Measurements from ENCODE around the gene CDH4.

CDH4 gene

GRCh38 chr20:61594198-61594597, 342.1 kb downstream of the CDH4 start:
- Histone ChIP-seq H3K4me2 (ENCODE audit: insufficient read depth, low read length) (no peak overlapping the region), H3K27ac (ENCODE audit: low read length) (no peak overlapping the region), H3K9me3 (ENCODE audit: insufficient read depth, low read length, severe bottlenecking) (peaks cover 13% of the 10 kb centered on the region), H3K36me3 (ENCODE audit: insufficient read depth, low read length) (no peaks in the 10 kb centered on the region), H3K27me3 (ENCODE audit: insufficient read depth, low read length, poor library complexity) (no peaks in the 10 kb centered on the region), H3K4me1 (ENCODE audit: insufficient read depth, low read length) (no peaks in the 10 kb centered on the region), H2AFZ (ENCODE audit: low read depth, low read length) (no peak overlapping the region), H3K9ac (ENCODE audit: low read depth, low read length) (no peak overlapping the region), H4K20me1 (ENCODE audit: insufficient read depth, low read length) (no peaks in the 10 kb centered on the region), H3K79me2 (ENCODE audit: insufficient read depth, low read length) (no peaks in the 10 kb centered on the region), H3K4me3 (ENCODE audit: low read depth in 1 of 2, low read length in 2 of 2) (no peak overlapping the region)
- ATAC-seq (ENCODE audit: insufficient read depth, low read depth): no peak
- no peak for TF ChIP-seq CTCF (IDR thresholded peaks at IDR 0.05; ENCODE audit: borderline replicate concordance, extremely low read depth, low read length, poor library complexity, severe bottlenecking)
- TF ChIP-seq EZH2 (IDR thresholded peaks at IDR 0.05; ENCODE audit: borderline replicate concordance, low read depth, low read length, severe bottlenecking): no peak
- no peak for DNase-seq

- Histone ChIP-seq H3K27ac (ENCODE audit: low read length) (no peak overlapping the region), H3K9me3 (ENCODE audit: insufficient read depth, low read length, severe bottlenecking) (peaks cover 13% of the 10 kb centered on the region), H2AFZ (ENCODE audit: low read depth, low read length) (no peak overlapping the region), H3K79me2 (ENCODE audit: insufficient read depth, low read length) (no peaks in the 10 kb centered on the region), H3K36me3 (ENCODE audit: insufficient read depth, low read length) (no peaks in the 10 kb centered on the region), H3K4me1 (ENCODE audit: insufficient read depth, low read length) (no peaks in the 10 kb centered on the region), H3K4me2 (ENCODE audit: insufficient read depth, low read length) (no peak overlapping the region), H3K27me3 (ENCODE audit: insufficient read depth, low read length, poor library complexity) (no peaks in the 10 kb centered on the region), H4K20me1 (ENCODE audit: insufficient read depth, low read length) (no peaks in the 10 kb centered on the region), H3K9ac (ENCODE audit: low read depth, low read length) (no peak overlapping the region), H3K4me3 (ENCODE audit: low read depth in 1 of 2, low read length in 2 of 2) (no peak overlapping the region)
- ATAC-seq (ENCODE audit: insufficient read depth, low read depth) (no peak), DNase-seq (no peak)
- TF ChIP-seq CTCF (IDR thresholded peaks at IDR 0.05; ENCODE audit: borderline replicate concordance, extremely low read depth, low read length, poor library complexity, severe bottlenecking) (no peak), EZH2 (IDR thresholded peaks at IDR 0.05; ENCODE audit: borderline replicate concordance, low read depth, low read length, severe bottlenecking) (no peak)
These were observed 343.2 kb downstream of the CDH4 start for GRCh38 chr20:61595216-61595615.

GRCh38 chr20:61596687-61597330, 344.7 kb downstream of the CDH4 start:
- Histone ChIP-seq H3K27me3 (ENCODE audit: insufficient read depth, low read length, poor library complexity) (no peaks in the 10 kb centered on the region), H3K9ac (ENCODE audit: low read depth, low read length) (no peak overlapping the region), H3K36me3 (ENCODE audit: insufficient read depth, low read length) (no peaks in the 10 kb centered on the region), H3K4me1 (ENCODE audit: insufficient read depth, low read length) (no peaks in the 10 kb centered on the region), H2AFZ (ENCODE audit: low read depth, low read length) (no peak overlapping the region), H3K9me3 (ENCODE audit: insufficient read depth, low read length, severe bottlenecking) (peaks cover 13% of the 10 kb centered on the region), H3K4me3 (ENCODE audit: low read depth in 1 of 2, low read length in 2 of 2) (no peak overlapping the region), H3K79me2 (ENCODE audit: insufficient read depth, low read length) (no peaks in the 10 kb centered on the region), H3K4me2 (ENCODE audit: insufficient read depth, low read length) (no peak overlapping the region), H4K20me1 (ENCODE audit: insufficient read depth, low read length) (no peaks in the 10 kb centered on the region), H3K27ac (ENCODE audit: low read length) (no peak overlapping the region)
- TF ChIP-seq EZH2 (IDR thresholded peaks at IDR 0.05; ENCODE audit: borderline replicate concordance, low read depth, low read length, severe bottlenecking) (no peak), CTCF (IDR thresholded peaks at IDR 0.05; ENCODE audit: borderline replicate concordance, extremely low read depth, low read length, poor library complexity, severe bottlenecking) (no peak)
- no peak for DNase-seq
- no peak for ATAC-seq (ENCODE audit: insufficient read depth, low read depth)
